Gastroesophageal sphincter (tissue), 3 donors: ENCODE results near the gene AK3.

Experiments
- EP300 ChIP-seq: sonication (generic); formaldehyde crosslinking; IDR thresholded peaks from one replicate; pipeline ENCODE4 v1.6.1; 2017; ENCODE audit warnings: antibody characterized with exemption, mild to moderate bottlenecking
- POLR2A ChIP-seq, 2 donors: fragments of 450-650 bp; IDR thresholded peaks; one replicate each; pipeline ENCODE4 v1.6.1; 2017; ENCODE audit warnings: antibody characterized with exemption in 2 of 2, mild to moderate bottlenecking in 2 of 2, moderate library complexity in 1 of 2
- POLR2AphosphoS5 ChIP-seq: sonication (generic); formaldehyde crosslinking; IDR thresholded peaks from one replicate; pipeline ENCODE4 v1.6.1; 2017; ENCODE audit warnings: antibody characterized with exemption
- TF ChIP-seq, protein P1 (sequence below), 4 experiments: fragments of 200-600 bp in 2 of 4; fragments of 450-650 bp in 2 of 4; sonication (generic) in 1 of 4; IDR thresholded peaks; one replicate each; pipeline ENCODE4 v1.5.1; 2017 to 2019; ENCODE audit warnings: antibody characterized with exemption in 4 of 4, mild to moderate bottlenecking in 2 of 4, moderate library complexity in 2 of 4

DNA sequence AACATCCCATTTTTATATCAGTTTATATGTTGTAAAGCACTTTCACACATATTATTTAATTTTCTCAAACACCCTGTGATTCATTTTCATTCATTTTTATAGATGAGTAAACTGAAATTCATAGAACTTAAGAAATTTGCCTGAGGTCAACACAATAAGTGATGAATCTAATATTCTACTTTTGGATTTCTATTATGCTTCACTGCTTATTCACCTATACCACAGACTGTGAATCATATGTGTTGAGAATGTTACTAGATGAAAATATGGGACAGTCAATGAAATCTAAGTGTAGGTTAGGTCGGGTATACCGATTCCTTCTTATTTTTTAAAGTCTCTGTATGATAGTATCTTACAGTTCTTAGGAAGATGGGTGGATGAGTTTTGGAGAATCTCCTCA, 36.9 kb downstream of the AK3 start:
- TF ChIP-seq, protein P1, sequence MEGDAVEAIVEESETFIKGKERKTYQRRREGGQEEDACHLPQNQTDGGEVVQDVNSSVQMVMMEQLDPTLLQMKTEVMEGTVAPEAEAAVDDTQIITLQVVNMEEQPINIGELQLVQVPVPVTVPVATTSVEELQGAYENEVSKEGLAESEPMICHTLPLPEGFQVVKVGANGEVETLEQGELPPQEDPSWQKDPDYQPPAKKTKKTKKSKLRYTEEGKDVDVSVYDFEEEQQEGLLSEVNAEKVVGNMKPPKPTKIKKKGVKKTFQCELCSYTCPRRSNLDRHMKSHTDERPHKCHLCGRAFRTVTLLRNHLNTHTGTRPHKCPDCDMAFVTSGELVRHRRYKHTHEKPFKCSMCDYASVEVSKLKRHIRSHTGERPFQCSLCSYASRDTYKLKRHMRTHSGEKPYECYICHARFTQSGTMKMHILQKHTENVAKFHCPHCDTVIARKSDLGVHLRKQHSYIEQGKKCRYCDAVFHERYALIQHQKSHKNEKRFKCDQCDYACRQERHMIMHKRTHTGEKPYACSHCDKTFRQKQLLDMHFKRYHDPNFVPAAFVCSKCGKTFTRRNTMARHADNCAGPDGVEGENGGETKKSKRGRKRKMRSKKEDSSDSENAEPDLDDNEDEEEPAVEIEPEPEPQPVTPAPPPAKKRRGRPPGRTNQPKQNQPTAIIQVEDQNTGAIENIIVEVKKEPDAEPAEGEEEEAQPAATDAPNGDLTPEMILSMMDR (IDR thresholded peaks at IDR 0.05): no peak
- TF ChIP-seq POLR2AphosphoS5: no peak
- TF ChIP-seq POLR2A (IDR thresholded peaks at IDR 0.05): no peak
- no peak for TF ChIP-seq EP300
